Osteoblast (primary cell): ENCODE data around the gene INTS7. TPM values are rescaled to one million over a fixed set of nuclear protein-coding genes. Genes with fewer than 3 reads are reported as not detected.

Experiments used
- DNase-seq: peaks from one replicate; pipeline ENCODE4 v3.0.0; 2011; ENCODE audit warnings: low spot score, mixed read lengths; ENCODE audit not compliant: insufficient read length; ENCODE audit errors: missing footprints
- H2AFZ ChIP-seq: 2 replicates; pipeline ENCODE4 v1.6.0; 2011; ENCODE audit warnings: mild to moderate bottlenecking, low read length
- H3K27ac ChIP-seq: 2 replicates; pipeline ENCODE4 v1.5.1; 2011; ENCODE audit warnings: mild to moderate bottlenecking, low read depth, low read length, moderate library complexity
- H3K27me3 ChIP-seq: 2 replicates; pipeline ENCODE4 v1.6.0; 2012; ENCODE audit warnings: mild to moderate bottlenecking, control low read depth, inconsistent platforms, low read length, moderate library complexity; ENCODE audit not compliant: insufficient read depth
- H3K36me3 ChIP-seq: 2 replicates; pipeline ENCODE4 v1.5.1; 2011; ENCODE audit warnings: mild to moderate bottlenecking, low read length, control low read depth, moderate library complexity; ENCODE audit not compliant: insufficient read depth
- H3K4me1 ChIP-seq: 2 replicates; pipeline ENCODE4 v1.5.1; 2011; ENCODE audit warnings: mild to moderate bottlenecking, low read length, control low read depth, moderate library complexity; ENCODE audit not compliant: insufficient read depth
- H3K4me2 ChIP-seq: 2 replicates; pipeline ENCODE4 v1.6.0; 2011; ENCODE audit warnings: mild to moderate bottlenecking, low read length; ENCODE audit not compliant: insufficient read depth
- H3K4me3 ChIP-seq: fragments of 200-600 bp; sonication (generic); 3 replicates; pipeline ENCODE4 v1.5.1; 2012; ENCODE audit warnings: mild to moderate bottlenecking, low read length, inconsistent platforms; ENCODE audit not compliant: insufficient read depth
- H3K79me2 ChIP-seq: 2 replicates; pipeline ENCODE4 v1.6.0; 2012; ENCODE audit warnings: mild to moderate bottlenecking, low read length, control low read depth, inconsistent platforms; ENCODE audit not compliant: insufficient read depth
- H3K9me3 ChIP-seq: 2 replicates; pipeline ENCODE4 v1.5.1; 2011; ENCODE audit warnings: low read depth, low read length, control low read depth
- H4K20me1 ChIP-seq: 2 replicates; pipeline ENCODE4 v1.6.0; 2012; ENCODE audit warnings: mild to moderate bottlenecking, low read length, control low read depth; ENCODE audit not compliant: insufficient read depth
- CTCF ChIP-seq: IDR thresholded peaks from 2 replicates; pipeline ENCODE4 v1.5.1; 2011; ENCODE audit warnings: mild to moderate bottlenecking, low read depth, low read length, moderate library complexity; ENCODE audit errors: extremely low read depth
- total RNA-seq: library from RNA; depleted of rRNA; stranded (reverse); fragments of >200 nt; gene quantifications from 2 replicates; pipeline ENCODE4 v1.2.3, GENCODE V29; 2012

The INTS7 gene
- total RNA-seq, 1 donor: 20.3 TPM

GRCh38 chr1:212042436-212042835 lies 7.1 kb upstream of the INTS7 start:
- no peak for TF ChIP-seq CTCF
- no peak overlapping the region for H3K4me3 ChIP-seq
- H3K27ac ChIP-seq: no peak overlapping the region
- H3K36me3 ChIP-seq: no peaks in the 10 kb centered on the region
- DNase-seq: peak; percentile 61
- H3K79me2 ChIP-seq: peaks cover 54% of the 10 kb centered on the region
- no peaks in the 10 kb centered on the region for H3K27me3 ChIP-seq
- H2AFZ ChIP-seq: peak overlapping the region; percentile 78
- peaks cover 30% of the 10 kb centered on the region for H3K4me1 ChIP-seq
- H3K4me2 ChIP-seq: peak overlapping the region; percentile 42
- no peaks in the 10 kb centered on the region for H3K9me3 ChIP-seq
- H4K20me1 ChIP-seq: no peaks in the 10 kb centered on the region

- Histone ChIP-seq H4K20me1 (no peaks in the 10 kb centered on the region), H2AFZ (peak overlapping the region; percentile 77), H3K4me3 (peak overlapping the region; percentile 20), H3K9me3 (no peaks in the 10 kb centered on the region), H3K79me2 (peaks cover 70% of the 10 kb centered on the region), H3K36me3 (no peaks in the 10 kb centered on the region), H3K4me2 (peak overlapping the region; percentile 54), H3K27me3 (no peaks in the 10 kb centered on the region), H3K27ac (peak overlapping the region; percentile 0), H3K4me1 (peaks cover 41% of the 10 kb centered on the region)
- no peak for TF ChIP-seq CTCF
- no peak for DNase-seq
Observed at GRCh38 chr1:212040629-212041412, 5.5 kb upstream of the INTS7 start.

GRCh38 chr1:212039622-212040021 lies 4.3 kb upstream of the INTS7 start:
- H3K9me3 ChIP-seq: no peaks in the 10 kb centered on the region
- no peaks in the 10 kb centered on the region for H4K20me1 ChIP-seq
- peaks cover 68% of the 10 kb centered on the region for H3K79me2 ChIP-seq
- no peaks in the 10 kb centered on the region for H3K27me3 ChIP-seq
- peaks cover 41% of the 10 kb centered on the region for H3K4me1 ChIP-seq
- no peak overlapping the region for H3K4me2 ChIP-seq
- H2AFZ ChIP-seq: no peak overlapping the region
- H3K27ac ChIP-seq: no peak overlapping the region
- no peak for TF ChIP-seq CTCF
- no peak overlapping the region for H3K4me3 ChIP-seq
- DNase-seq: no peak
- H3K36me3 ChIP-seq: no peaks in the 10 kb centered on the region

- no peak for TF ChIP-seq CTCF
- peak overlapping the region; percentile 98 for H2AFZ ChIP-seq
Observed at GRCh38 chr1:212037900-212038299, 2.5 kb upstream of the INTS7 start.

More at GRCh38 chr1:212037900-212038299, 2.5 kb upstream of the INTS7 start:
- no peak for DNase-seq
- Histone ChIP-seq H4K20me1 (no peaks in the 10 kb centered on the region), H3K27me3 (no peaks in the 10 kb centered on the region), H3K4me1 (peaks cover 40% of the 10 kb centered on the region), H3K4me2 (peak overlapping the region; percentile 95), H3K79me2 (peaks cover 76% of the 10 kb centered on the region), H3K36me3 (no peaks in the 10 kb centered on the region), H3K27ac (peak overlapping the region; percentile 44), H3K9me3 (no peaks in the 10 kb centered on the region), H3K4me3 (peak overlapping the region; percentile 21)
